GM20431 (cell line): ENCODE data around the gene OBI1.
"Not testable (repeated sequence)": the region's sequence is repeated elsewhere in the genome, so short reads cannot be mapped to it uniquely, and the experiment has no call there.

Experiments
- in situ Hi-C: fragments of 300-500 bp; cut with MseI, MboI; formaldehyde crosslinking; loops from one replicate; pipeline ENCODE4 v1.15.0; 2020; ENCODE audit warnings: low sequenced_read_pairs; ENCODE audit not compliant: unreplicated experiment

Gene OBI1

GRCh38 chr13:78649997-78650716, 8.8 kb downstream of the OBI1 start:
- in situ Hi-C loops: no loop called here

- in situ Hi-C loops: not testable (repeated sequence)
These were observed 11.8 kb downstream of the OBI1 start for GRCh38 chr13:78647109-78647678.

DNA sequence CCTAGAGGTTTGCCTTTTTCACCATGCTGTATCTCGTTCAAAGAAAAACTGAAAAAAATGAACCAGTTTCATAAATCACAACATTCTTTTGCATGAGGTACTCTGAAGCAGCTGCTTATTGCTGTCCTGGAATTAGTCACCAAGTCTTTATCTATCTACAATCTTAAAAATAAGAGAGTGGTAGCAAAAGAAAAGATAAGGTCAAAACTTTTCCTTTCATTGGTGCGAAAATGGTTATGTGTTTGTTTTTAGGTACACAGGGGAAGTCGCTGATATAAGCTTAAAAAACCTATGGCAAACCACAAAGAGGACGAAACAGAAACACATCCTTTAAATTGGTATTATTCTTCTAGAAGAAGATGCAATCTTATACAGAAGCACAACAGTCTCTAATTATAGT, 20.7 kb downstream of the OBI1 start:
- in situ Hi-C loops: no loop called here

DNA sequence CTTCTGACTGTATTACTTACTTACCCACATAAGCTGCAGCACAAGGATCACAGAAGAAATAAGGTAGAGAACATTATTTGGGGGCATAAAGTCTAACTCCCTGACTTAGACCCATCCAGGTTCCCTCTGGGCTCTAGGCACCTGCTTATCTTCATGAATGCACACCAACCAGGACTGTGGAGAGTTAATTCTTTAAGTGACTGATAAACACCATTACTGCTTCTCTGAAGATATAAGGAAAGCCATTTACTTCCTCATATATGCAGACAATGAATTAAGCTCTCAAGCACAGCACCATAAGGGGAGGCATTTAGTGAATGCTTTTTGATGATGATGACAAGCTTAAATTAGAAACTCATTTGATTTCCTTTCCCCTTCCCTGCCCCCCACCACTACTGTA, 22.5 kb downstream of the OBI1 start:
- in situ Hi-C loops: no loop called here

- in situ Hi-C loops: no loop called here
These were observed 26.0 kb downstream of the OBI1 start for GRCh38 chr13:78632996-78633395.

DNA sequence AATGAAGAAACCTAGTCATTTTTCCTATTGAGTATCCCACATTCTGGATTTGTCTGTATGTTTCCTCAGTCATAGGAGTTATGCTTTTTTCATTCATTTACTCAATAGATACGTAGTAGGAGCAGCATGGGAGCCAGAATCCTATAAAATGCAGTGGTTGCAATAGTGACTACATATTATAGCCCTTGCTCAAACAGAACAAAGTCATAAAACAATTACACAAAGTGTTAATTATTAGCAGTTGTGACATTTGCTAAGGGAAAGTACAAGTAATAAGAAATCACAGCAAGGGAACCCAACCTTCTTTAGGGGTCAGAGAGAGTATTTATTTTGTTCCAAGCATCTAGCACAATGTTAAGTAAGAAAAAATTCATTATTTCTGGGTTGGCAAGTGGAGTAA, 27.9 kb downstream of the OBI1 start:
- in situ Hi-C loops: no loop called here

DNA sequence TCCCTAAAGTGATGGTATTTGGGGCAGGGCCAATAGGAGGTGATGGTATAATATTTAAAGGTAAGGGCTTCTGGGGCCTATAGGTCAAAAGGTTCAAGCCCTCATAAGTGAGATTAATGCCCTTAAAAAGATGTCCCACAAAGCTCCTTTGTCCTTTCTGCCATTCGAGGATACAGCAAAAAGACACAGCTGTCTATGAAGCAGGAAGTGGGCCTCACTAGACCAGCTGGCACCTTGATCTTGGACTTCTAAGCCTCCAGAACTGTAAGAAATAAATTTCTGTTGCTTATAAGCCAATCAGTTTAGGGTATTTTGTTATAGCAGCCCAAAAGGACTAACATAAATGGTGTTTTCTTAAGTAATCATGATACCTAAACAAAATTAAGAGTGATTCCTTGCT, 28.4 kb downstream of the OBI1 start:
- in situ Hi-C loops: no loop called here

GRCh38 chr13:78625384-78625783, 33.6 kb downstream of the OBI1 start:
- in situ Hi-C loops: no loop called here

- in situ Hi-C loops: no loop called here
These were observed 35.8 kb downstream of the OBI1 start for GRCh38 chr13:78623132-78623531.

DNA sequence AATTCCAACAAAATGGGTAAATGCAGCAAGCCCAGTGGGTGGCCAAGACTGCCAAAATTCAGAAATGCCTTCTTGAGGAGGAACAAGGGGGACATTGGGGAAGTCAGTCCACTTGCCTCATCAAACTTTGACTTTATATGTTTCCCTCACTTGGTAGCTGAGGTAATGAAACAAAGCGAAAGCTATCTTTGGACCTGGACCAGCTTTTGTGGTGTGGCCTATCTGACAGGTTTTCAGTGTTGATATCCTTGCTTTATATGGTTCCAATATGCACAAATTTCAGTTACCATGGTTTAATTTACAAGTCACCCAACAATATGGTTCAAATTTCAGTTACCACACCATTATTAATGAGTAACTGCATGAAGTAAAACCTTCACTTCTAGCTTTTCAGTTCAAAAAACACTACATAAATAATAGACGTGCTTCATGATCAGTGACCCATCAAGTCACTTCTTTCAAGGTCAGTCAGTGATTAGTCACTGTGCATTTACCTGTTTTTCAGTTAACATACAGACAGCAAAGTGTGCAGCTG, 38.0 kb downstream of the OBI1 start:
- in situ Hi-C loops: no loop called here

DNA sequence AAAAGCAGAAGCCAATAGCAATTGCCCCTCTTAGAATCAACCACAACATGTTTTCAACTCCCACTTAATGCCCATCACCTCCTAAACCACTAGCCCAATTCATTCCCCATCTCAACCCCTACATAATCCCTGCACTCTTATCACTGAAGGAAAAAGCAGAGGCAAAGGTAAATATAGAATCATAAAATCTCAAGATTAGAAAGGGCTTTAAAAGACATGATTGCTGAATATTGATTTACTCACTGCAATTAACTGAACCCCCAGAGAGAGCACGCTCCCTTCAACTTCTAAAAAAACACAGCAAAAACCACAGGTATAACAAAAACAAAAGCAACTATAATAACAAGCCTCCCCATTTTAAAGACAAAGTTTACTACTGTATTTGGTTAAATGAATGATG, 40.5 kb downstream of the OBI1 start:
- in situ Hi-C loops: no loop called here

- in situ Hi-C loops: no loop called here
These were observed 47.9 kb downstream of the OBI1 start for GRCh38 chr13:78611040-78611439.

DNA sequence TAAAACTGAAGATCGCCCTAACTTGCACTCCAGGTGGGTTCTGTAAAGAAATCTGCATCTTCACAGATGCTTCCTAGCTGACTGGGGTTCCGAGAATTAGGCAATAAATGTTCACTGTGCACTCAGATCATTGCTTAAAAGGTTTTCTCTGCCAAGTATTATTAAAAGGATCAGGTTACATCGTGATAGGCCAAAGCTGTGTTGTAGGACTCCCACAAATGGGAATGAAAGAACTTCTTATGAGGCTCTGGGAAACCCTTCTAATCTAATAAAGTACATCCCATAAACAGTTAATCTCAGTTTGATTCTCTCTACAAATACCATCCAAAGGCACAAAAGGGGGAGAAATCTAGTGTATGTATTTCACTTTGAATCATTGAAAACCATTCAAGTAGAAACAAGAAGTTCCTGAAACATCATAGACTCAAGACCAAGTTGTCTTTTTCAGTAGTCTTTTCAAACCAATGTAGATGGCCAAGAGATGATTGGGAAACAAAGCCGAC, 48.5 kb downstream of the OBI1 start:
- in situ Hi-C loops: no loop called here

GRCh38 chr13:78609464-78610205, 49.3 kb downstream of the OBI1 start:
- in situ Hi-C loops: no loop called here

DNA sequence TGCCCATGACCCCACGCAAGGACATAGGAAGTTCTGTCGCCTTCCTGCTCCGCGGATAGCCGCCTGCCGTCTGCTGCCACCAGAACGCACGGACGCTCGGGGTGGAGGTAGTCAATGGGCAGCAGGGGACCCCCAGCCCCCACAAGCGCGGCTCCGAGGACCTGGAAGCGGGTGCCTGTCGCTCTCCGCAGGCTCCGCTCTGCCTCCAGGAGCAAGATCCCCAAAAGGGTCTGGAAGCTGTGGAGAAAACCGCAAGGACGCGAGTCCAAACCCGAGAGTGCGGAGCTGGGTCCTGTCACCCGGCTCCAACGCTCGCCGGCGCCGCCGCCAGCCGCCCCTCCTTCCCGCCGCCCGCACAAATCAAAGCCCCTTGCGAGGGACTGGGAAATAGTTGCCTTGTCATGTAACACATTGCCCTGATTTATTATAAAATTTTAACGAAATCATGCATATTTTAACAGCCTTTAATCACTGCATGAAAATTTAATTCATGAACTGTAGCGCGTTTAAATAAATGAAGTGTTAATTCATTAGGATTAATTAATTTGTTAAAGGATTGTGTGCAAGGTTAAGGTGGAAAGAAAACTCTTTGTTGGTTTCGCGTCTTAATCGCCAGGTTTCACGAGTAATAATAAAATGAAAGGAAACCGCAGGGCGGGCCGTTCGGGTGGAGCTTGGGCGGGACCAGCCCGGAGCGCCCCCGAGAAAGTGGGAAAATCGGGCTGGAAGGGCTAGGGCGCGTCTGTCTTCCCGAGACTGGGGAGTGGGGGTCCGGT, 50.1 kb downstream of the OBI1 start:
- in situ Hi-C loops: no loop called here

DNA sequence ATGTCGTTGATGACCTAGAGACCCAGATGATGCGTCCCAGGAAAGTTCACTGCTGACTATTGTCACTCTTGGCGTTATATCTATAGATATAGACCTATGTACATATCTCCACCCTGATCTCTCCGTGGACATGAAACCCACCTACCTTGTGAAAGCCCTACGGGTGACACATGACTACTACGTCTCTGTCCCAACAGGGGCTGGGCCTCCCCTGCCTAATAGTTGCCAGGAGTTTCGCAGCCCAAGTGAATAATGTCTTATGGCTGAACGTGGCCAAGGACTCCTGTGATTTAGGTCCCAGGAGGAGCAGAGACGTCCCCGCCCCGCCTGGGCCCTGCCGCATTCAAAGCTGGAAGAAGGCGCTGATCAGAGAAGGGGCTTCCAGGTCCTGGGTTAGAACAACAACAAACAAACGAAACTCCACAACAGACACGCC, 50.7 kb downstream of the OBI1 start:
- in situ Hi-C loops: no loop called here

GRCh38 chr13:78607409-78608251, 51.3 kb downstream of the OBI1 start:
- in situ Hi-C loops: no loop called here

DNA sequence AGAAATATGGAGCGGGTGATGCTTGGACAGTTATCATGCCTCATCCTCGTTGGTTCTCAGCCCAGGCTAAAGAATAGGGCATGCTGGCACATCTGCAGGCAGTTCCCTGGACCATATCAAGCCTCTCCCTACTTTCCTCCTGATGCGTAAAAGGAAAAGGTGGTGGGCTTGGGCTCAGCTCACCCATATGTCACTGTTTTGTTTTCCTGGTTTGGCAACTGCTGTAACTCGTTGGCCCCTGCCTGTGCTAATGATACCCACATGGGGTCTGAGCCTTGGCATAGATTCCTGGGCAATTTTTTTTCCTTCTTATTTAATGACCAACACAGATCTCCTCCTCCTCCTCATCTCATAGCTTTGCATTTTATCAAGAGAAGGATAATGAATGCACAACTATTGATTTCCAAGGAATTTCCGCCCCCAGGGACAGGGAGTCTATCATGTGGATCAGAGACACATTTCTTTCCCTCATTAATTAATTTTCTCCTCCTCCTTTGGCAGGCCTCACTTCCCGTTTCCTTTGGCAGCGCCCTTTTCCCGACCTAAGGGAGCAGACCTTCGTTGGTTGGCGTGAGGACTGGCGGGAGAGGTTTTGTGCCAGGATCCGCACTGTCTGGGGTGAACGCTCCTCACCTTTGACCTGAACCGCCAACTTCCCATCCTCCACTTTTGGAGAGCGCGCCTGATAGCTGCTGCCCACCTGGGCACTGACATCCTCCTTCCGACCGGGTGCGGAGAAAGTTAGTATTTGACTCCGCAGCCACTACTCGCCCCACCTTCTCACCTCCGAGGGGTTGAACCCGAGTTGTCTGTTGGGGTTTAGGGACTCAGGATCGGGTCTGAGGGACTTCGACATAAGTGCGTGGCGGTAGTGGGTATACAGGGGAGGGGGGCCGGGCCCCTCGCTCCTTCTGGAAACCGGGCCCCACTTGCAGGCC, 52.2 kb downstream of the OBI1 start:
- in situ Hi-C loops: no loop called here
